Lower lobe of right lung (tissue), 2 donors: ENCODE results near the gene VAPB. TPM values are rescaled to one million over a fixed set of nuclear protein-coding genes. Genes with fewer than 3 reads are reported as not detected.

Experiments used
- ATAC-seq, 2 donors: fragments of 200-7000 bp; cut with Tn5 transposase; one replicate each; pipeline ENCODE4 v1.9.1; 2020 to 2022; ENCODE audit warnings: mild to moderate bottlenecking in 2 of 2, moderate library complexity in 2 of 2
- DNase-seq: peaks from one replicate; pipeline ENCODE4 v3.0.0-alpha.2; 2020
- H3K27ac ChIP-seq: fragments of 200-600 bp; one replicate; pipeline ENCODE4 v1.8.0; 2022
- H3K27me3 ChIP-seq: fragments of 200-600 bp; one replicate; pipeline ENCODE4 v1.8.0; 2022; ENCODE audit warnings: low read depth
- H3K36me3 ChIP-seq: fragments of 200-600 bp; one replicate; pipeline ENCODE4 v1.8.0; 2022; ENCODE audit warnings: mild to moderate bottlenecking
- H3K4me1 ChIP-seq: fragments of 200-600 bp; one replicate; pipeline ENCODE4 v1.8.0; 2022
- H3K4me3 ChIP-seq: fragments of 200-600 bp; one replicate; pipeline ENCODE4 v1.8.0; 2022; ENCODE audit warnings: mild to moderate bottlenecking
- H3K9me3 ChIP-seq: fragments of 200-600 bp; one replicate; pipeline ENCODE4 v1.8.0; 2022
- CTCF ChIP-seq: fragments of 200-600 bp; IDR thresholded peaks from one replicate; pipeline ENCODE4 v1.8.0; 2022; ENCODE audit warnings: antibody characterized with exemption, mild to moderate bottlenecking
- intact Hi-C: fragments of 100-400 bp; cut with DNase I; formaldehyde crosslinking; loops from one replicate; pipeline ENCODE4 v1.11.0; 2022
- total RNA-seq: library from RNA; stranded (reverse); fragmentation: NEBNext Ultra II Directional; extraction: Animal tissue kit (Norgen Biotek cat#: 25700); gene quantifications from one replicate; pipeline ENCODE4 v1.2.1, GENCODE V29; 2021
- donor health status: DM: no; HTN: yes; CAD: no; lungs with severe emphysema.

Gene VAPB
- total RNA-seq, 1 donor from 2014 or later: 44.5 TPM

GRCh38 chr20:58492074-58492718 is 103.2 kb downstream of the VAPB start:
- Histone ChIP-seq H3K4me3 (no peak overlapping the region), H3K4me1 (no peaks in the 10 kb centered on the region), H3K27me3 (no peaks in the 10 kb centered on the region), H3K9me3 (no peaks in the 10 kb centered on the region), H3K36me3 (no peaks in the 10 kb centered on the region), H3K27ac (no peak overlapping the region)
- ATAC-seq (no peak), DNase-seq (no peak)
- TF ChIP-seq CTCF: no peak
- intact Hi-C loops: no loop called here

- intact Hi-C loops: no loop called here
- DNase-seq: no peak
- Histone ChIP-seq H3K4me3 (no peak overlapping the region), H3K36me3 (no peaks in the 10 kb centered on the region), H3K27ac (no peak overlapping the region), H3K27me3 (no peaks in the 10 kb centered on the region), H3K9me3 (no peaks in the 10 kb centered on the region), H3K4me1 (no peaks in the 10 kb centered on the region)
- ATAC-seq: no peak
- TF ChIP-seq CTCF: no peak
Measured at GRCh38 chr20:58492795-58493524, 103.9 kb downstream of the VAPB start.

GRCh38 chr20:58494923-58495622 is 106.0 kb downstream of the VAPB start:
- Histone ChIP-seq H3K36me3 (no peaks in the 10 kb centered on the region), H3K4me3 (no peak overlapping the region), H3K4me1 (no peaks in the 10 kb centered on the region), H3K27me3 (no peaks in the 10 kb centered on the region), H3K27ac (no peak overlapping the region), H3K9me3 (no peaks in the 10 kb centered on the region)
- no peak for TF ChIP-seq CTCF
- no peak for DNase-seq
- ATAC-seq: no peak
- intact Hi-C loops: no loop called here

GRCh38 chr20:58495623-58496428 is 106.8 kb downstream of the VAPB start:
- no peak for TF ChIP-seq CTCF
- Histone ChIP-seq H3K27me3 (no peaks in the 10 kb centered on the region), H3K4me3 (no peak overlapping the region), H3K27ac (no peak overlapping the region), H3K4me1 (no peaks in the 10 kb centered on the region), H3K9me3 (no peaks in the 10 kb centered on the region), H3K36me3 (no peaks in the 10 kb centered on the region)
- intact Hi-C loops: no loop called here
- ATAC-seq (no peak), DNase-seq (no peak)

- TF ChIP-seq CTCF: no peak
- ATAC-seq: no peak
- Histone ChIP-seq H3K4me3 (no peak overlapping the region), H3K27ac (no peak overlapping the region), H3K4me1 (no peaks in the 10 kb centered on the region), H3K9me3 (no peaks in the 10 kb centered on the region), H3K36me3 (no peaks in the 10 kb centered on the region), H3K27me3 (no peaks in the 10 kb centered on the region)
- DNase-seq: no peak
- intact Hi-C loops: no loop called here
Measured at GRCh38 chr20:58496429-58496769, 107.4 kb downstream of the VAPB start.
